ENCODE results near the gene TLN1. TPM values are rescaled to one million over a fixed set of nuclear protein-coding genes. Genes with fewer than 3 reads are reported as not detected.

Gene TLN1
- total RNA-seq, 1 experiment from 2014 or later: 109 TPM

DNA sequence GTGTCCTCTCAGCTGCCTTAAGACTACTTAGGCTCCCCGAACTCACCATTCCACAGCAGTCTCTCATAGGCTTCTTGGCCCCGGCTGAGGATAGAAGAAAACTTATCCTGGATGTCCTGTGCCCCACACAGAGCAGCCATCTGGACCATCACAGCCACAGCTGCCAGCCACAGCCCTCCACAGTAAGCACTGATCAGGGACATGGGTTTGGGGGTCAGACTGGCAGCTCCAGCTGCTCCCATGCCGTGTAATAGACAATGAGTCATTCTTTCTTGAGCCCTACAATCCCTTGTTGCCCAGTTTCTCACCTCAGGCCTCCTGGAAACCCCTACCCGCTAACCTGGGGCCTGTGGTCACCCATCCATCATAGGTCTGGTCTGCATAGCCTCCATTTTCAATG is 6.2 kb upstream of the TLN1 start (continued):
- TF ChIP-seq ZNF263 (CRISPR knock-in tag; IDR thresholded peaks at IDR 0.05; ENCODE audit: low read depth): no peak
- TF ChIP-seq ZNF425 (CRISPR knock-in tag; conservative IDR thresholded peaks at IDR 0.05): no peak
- TF ChIP-seq NFE2L1 (CRISPR knock-in tag; IDR thresholded peaks at IDR 0.05): no peak
- no peak for TF ChIP-seq SMAD4 (CRISPR knock-in tag; IDR thresholded peaks at IDR 0.05)
- TF ChIP-seq ZNF396 (CRISPR knock-in tag; IDR thresholded peaks at IDR 0.05; ENCODE audit: borderline replicate concordance): no peak
- TF ChIP-seq IRF2 (CRISPR knock-in tag; IDR thresholded peaks at IDR 0.05; ENCODE audit: borderline replicate concordance, low read depth): no peak
- no peak for TF ChIP-seq NR1H2 (CRISPR knock-in tag; IDR thresholded peaks at IDR 0.05)

DNA sequence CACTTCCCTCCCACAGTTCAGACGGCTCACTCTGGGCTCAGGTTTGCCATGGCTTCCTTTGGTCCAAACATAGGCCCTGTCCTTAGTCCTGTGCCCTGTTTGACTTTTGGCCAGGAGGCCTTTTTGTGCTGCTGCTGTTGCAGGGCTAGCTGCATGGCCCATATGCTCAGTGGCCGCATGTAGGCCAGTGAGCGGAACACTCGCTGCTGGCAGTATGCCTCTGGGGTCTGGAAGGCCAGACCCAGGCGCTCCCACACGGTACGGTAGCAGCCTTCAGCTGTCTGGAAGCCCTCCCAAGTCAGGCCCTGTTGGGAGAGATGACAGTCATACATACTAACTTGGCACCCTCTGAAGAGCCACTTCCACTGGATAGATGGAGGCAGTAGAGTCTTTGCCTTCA is 5.1 kb upstream of the TLN1 start:
- ATAC-seq (no peak), DNase-seq (ENCODE audit: low spot score) (no peak)
- Mint-ChIP-seq H3K4me1 (peaks cover 6% of the 10 kb centered on the region; the same call in 1 of the 2 replicates), H3K27ac (no peak overlapping the region), H3K36me3 (peaks cover 59% of the 10 kb centered on the region), H3K4me3 (no peak overlapping the region), H3K9me3 (no peaks in the 10 kb centered on the region), H3K27me3 (ENCODE audit: low read depth) (no peaks in the 10 kb centered on the region)
- POLR2A ChIA-PET: no interaction called here
- TF ChIP-seq AR (CRISPR knock-in tag; IDR thresholded peaks at IDR 0.05) (no peak), HMGA2 (CRISPR knock-in tag; IDR thresholded peaks at IDR 0.05) (no peak), SMAD4 (CRISPR knock-in tag; IDR thresholded peaks at IDR 0.05) (no peak), ZNF121 (CRISPR knock-in tag; IDR thresholded peaks at IDR 0.05) (no peak)
- TF ChIP-seq, protein P1, sequence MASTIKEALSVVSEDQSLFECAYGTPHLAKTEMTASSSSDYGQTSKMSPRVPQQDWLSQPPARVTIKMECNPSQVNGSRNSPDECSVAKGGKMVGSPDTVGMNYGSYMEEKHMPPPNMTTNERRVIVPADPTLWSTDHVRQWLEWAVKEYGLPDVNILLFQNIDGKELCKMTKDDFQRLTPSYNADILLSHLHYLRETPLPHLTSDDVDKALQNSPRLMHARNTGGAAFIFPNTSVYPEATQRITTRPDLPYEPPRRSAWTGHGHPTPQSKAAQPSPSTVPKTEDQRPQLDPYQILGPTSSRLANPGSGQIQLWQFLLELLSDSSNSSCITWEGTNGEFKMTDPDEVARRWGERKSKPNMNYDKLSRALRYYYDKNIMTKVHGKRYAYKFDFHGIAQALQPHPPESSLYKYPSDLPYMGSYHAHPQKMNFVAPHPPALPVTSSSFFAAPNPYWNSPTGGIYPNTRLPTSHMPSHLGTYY (CRISPR knock-in tag; IDR thresholded peaks at IDR 0.05): no peak
- TF ChIP-seq, protein P2, sequence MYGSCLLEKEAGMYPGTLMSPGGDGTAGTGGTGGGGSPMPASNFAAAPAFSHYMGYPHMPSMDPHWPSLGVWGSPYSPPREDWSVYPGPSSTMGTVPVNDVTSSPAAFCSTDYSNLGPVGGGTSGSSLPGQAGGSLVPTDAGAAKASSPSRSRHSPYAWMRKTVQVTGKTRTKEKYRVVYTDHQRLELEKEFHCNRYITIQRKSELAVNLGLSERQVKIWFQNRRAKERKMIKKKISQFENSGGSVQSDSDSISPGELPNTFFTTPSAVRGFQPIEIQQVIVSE (CRISPR knock-in tag; IDR thresholded peaks at IDR 0.05; ENCODE audit: borderline replicate concordance): no peak
- CTCF ChIA-PET: interaction anchor here (0.9 to 1.4 kb wide), 2 partner anchors 11 to 38 kb away, joined by 3 to 5 read pairs; no protein-coding TSS in a partner anchor

GRCh38 chr9:35736201-35736633 is 4.2 kb upstream of the TLN1 start:
- Mint-ChIP-seq H3K4me3 (no peak overlapping the region), H3K27ac (no peak overlapping the region), H3K4me1 (peaks cover 11% of the 10 kb centered on the region), H3K9me3 (no peaks in the 10 kb centered on the region), H3K36me3 (peaks cover 52% of the 10 kb centered on the region), H3K27me3 (ENCODE audit: low read depth) (no peaks in the 10 kb centered on the region)
- CTCF ChIA-PET: interaction anchor here (0.6 to 1.6 kb wide), 23 partner anchors 9 to 167 kb away, joined by 3 to 16 read pairs (median 5); partner anchors contain the start of genes ARHGEF39, CCDC107, FAM221B and GBA2
- ATAC-seq (peak; percentile 44), DNase-seq (ENCODE audit: low spot score) (peak; percentile 78)
- POLR2A ChIA-PET: interaction anchor here (0.5 kb wide), 2 partner anchors 10 to 24 kb away, joined by 3 read pairs; no protein-coding TSS in a partner anchor
- TF ChIP-seq, protein P3, sequence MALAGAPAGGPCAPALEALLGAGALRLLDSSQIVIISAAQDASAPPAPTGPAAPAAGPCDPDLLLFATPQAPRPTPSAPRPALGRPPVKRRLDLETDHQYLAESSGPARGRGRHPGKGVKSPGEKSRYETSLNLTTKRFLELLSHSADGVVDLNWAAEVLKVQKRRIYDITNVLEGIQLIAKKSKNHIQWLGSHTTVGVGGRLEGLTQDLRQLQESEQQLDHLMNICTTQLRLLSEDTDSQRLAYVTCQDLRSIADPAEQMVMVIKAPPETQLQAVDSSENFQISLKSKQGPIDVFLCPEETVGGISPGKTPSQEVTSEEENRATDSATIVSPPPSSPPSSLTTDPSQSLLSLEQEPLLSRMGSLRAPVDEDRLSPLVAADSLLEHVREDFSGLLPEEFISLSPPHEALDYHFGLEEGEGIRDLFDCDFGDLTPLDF (CRISPR knock-in tag; IDR thresholded peaks at IDR 0.05): no peak
- TF ChIP-seq TEAD4 (CRISPR knock-in tag; IDR thresholded peaks at IDR 0.05) (no peak), ARID4B (CRISPR knock-in tag; IDR thresholded peaks at IDR 0.05; ENCODE audit: borderline replicate concordance) (no peak), JUN (CRISPR knock-in tag; IDR thresholded peaks at IDR 0.05) (no peak), ZNF232 (CRISPR knock-in tag; IDR thresholded peaks at IDR 0.05) (no peak), GABPB1 (CRISPR knock-in tag; IDR thresholded peaks at IDR 0.05) (no peak)
- TF ChIP-seq, protein P4, sequence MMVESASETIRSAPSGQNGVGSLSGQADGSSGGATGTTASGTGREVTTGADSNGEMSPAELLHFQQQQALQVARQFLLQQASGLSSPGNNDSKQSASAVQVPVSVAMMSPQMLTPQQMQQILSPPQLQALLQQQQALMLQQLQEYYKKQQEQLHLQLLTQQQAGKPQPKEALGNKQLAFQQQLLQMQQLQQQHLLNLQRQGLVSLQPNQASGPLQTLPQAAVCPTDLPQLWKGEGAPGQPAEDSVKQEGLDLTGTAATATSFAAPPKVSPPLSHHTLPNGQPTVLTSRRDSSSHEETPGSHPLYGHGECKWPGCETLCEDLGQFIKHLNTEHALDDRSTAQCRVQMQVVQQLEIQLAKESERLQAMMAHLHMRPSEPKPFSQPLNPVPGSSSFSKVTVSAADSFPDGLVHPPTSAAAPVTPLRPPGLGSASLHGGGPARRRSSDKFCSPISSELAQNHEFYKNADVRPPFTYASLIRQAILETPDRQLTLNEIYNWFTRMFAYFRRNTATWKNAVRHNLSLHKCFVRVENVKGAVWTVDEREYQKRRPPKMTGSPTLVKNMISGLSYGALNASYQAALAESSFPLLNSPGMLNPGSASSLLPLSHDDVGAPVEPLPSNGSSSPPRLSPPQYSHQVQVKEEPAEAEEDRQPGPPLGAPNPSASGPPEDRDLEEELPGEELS (CRISPR knock-in tag; IDR thresholded peaks at IDR 0.05): no peak

All from WTC11 (cell line).